Tibial nerve (tissue), 3 donors: ENCODE data around the gene JMY.

Experiments
- POLR2A ChIP-seq, 2 donors: fragments of 450-650 bp; IDR thresholded peaks; one replicate each; pipeline ENCODE4 v1.6.1; 2017; ENCODE audit warnings: antibody characterized with exemption in 2 of 2, mild to moderate bottlenecking in 2 of 2, moderate library complexity in 2 of 2
- TF ChIP-seq, protein P1 (sequence below), 5 experiments: fragments of 200-600 bp in 3 of 5; fragments of 450-650 bp in 2 of 5; sonication (generic) in 3 of 5; IDR thresholded peaks; one replicate each; pipeline ENCODE4 v1.5.1; 2016 to 2019; ENCODE audit warnings: antibody characterized with exemption in 5 of 5, mild to moderate bottlenecking in 3 of 5, moderate library complexity in 2 of 5

DNA sequence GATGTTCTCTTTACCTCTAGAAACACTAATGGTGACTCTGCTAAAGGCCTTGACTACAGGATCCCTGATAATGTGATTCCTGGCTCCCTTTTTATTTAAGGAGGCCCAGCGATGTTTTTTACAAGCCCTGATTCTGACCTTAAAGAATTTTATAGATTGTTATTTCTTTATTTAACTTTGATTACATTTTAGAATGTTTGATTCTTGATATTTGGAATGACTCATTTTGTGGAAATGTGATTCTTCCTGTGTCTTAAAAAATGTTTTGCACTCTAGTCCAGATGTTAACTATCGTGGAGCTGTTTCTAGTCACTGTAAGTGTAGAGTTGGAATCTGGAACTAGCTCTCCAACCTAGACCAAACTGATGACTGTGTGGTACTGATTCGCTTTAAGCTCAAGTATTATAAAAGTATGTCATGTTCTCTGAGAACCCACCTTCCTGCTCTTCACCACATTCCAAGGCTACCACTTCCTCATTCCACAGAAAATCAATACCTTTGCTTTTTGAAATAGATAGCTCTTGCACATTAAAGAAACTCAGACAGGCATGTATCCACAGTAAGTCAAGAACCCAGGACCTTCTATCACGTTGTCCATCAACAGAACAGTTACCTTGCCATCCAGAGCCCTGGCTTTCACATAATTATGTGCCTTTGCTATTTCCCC, 65.2 kb downstream of the JMY start:
- TF ChIP-seq, protein P1, sequence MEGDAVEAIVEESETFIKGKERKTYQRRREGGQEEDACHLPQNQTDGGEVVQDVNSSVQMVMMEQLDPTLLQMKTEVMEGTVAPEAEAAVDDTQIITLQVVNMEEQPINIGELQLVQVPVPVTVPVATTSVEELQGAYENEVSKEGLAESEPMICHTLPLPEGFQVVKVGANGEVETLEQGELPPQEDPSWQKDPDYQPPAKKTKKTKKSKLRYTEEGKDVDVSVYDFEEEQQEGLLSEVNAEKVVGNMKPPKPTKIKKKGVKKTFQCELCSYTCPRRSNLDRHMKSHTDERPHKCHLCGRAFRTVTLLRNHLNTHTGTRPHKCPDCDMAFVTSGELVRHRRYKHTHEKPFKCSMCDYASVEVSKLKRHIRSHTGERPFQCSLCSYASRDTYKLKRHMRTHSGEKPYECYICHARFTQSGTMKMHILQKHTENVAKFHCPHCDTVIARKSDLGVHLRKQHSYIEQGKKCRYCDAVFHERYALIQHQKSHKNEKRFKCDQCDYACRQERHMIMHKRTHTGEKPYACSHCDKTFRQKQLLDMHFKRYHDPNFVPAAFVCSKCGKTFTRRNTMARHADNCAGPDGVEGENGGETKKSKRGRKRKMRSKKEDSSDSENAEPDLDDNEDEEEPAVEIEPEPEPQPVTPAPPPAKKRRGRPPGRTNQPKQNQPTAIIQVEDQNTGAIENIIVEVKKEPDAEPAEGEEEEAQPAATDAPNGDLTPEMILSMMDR (IDR thresholded peaks at IDR 0.05): no peak
- no peak for TF ChIP-seq POLR2A (IDR thresholded peaks at IDR 0.05)
